ENCODE results near the gene ASCL4.
A peak's percentile ranks its signal among the peaks of the same experiment; 100 is the strongest.

ASCL4 gene

DNA sequence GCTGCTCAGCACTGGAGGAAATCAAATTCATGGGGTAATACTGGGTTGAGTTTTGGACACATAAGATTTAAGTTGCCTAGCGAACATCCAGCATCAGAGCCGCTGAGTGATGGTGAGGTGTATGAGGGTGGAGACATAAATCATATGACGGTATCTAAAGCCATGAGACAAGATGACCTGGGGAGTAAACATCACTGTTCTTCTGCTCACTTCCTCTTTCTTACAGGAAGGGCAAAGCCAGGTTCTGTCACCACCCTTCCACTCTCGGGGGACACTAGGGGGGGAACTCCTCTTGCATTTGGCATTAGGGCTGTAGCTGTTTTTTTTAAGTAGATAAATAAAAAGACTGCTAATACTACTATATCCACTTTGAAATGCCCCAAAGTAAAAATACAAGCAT, 37.6 kb upstream of the ASCL4 start:
- TF ChIP-seq, protein P1, sequence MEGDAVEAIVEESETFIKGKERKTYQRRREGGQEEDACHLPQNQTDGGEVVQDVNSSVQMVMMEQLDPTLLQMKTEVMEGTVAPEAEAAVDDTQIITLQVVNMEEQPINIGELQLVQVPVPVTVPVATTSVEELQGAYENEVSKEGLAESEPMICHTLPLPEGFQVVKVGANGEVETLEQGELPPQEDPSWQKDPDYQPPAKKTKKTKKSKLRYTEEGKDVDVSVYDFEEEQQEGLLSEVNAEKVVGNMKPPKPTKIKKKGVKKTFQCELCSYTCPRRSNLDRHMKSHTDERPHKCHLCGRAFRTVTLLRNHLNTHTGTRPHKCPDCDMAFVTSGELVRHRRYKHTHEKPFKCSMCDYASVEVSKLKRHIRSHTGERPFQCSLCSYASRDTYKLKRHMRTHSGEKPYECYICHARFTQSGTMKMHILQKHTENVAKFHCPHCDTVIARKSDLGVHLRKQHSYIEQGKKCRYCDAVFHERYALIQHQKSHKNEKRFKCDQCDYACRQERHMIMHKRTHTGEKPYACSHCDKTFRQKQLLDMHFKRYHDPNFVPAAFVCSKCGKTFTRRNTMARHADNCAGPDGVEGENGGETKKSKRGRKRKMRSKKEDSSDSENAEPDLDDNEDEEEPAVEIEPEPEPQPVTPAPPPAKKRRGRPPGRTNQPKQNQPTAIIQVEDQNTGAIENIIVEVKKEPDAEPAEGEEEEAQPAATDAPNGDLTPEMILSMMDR (IDR thresholded peaks at IDR 0.05; ENCODE audit: borderline replicate concordance, insufficient read depth, low read depth, low read length), result 0 out of 2 replicates have a peak, but pooled peaks have one; percentile 22
- no peak overlapping the region for H3K4me3 ChIP-seq (ENCODE audit: low read depth, low read length)

DNA sequence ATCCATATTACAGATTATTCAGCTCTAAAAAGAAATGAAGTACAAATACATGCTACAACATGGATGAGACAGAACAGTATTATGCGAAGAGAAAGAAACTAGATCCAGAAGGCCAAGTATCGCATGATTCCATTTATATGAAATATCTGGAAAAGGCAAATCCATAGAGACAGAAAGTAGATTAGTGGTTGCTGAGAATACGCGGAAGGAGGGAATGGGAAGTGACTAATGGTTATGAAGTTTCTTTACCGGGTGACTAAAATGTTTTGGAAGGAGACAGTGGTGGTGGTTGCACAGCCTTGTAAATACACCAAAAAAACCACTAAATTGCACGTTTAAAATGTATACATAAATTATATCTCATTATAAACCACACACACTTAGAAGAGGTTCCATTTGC, 26.0 kb upstream of the ASCL4 start:
- TF ChIP-seq, protein P1 (IDR thresholded peaks at IDR 0.05; ENCODE audit: borderline replicate concordance, insufficient read depth, low read depth, low read length), result no peak
- no peak overlapping the region for H3K4me3 ChIP-seq (ENCODE audit: low read depth, low read length)

- TF ChIP-seq, protein P1 (IDR thresholded peaks at IDR 0.05; ENCODE audit: borderline replicate concordance, insufficient read depth, low read depth, low read length), result no peak
- no peak overlapping the region for H3K4me3 ChIP-seq (ENCODE audit: low read depth, low read length)
Observed at GRCh38 chr12:107749083-107749482, 25.4 kb upstream of the ASCL4 start.

GRCh38 chr12:107759410-107759809, 15.1 kb upstream of the ASCL4 start:
- no peak overlapping the region for H3K4me3 ChIP-seq (ENCODE audit: low read depth, low read length)
- TF ChIP-seq, protein P1 (IDR thresholded peaks at IDR 0.05; ENCODE audit: borderline replicate concordance, insufficient read depth, low read depth, low read length), result no peak

DNA sequence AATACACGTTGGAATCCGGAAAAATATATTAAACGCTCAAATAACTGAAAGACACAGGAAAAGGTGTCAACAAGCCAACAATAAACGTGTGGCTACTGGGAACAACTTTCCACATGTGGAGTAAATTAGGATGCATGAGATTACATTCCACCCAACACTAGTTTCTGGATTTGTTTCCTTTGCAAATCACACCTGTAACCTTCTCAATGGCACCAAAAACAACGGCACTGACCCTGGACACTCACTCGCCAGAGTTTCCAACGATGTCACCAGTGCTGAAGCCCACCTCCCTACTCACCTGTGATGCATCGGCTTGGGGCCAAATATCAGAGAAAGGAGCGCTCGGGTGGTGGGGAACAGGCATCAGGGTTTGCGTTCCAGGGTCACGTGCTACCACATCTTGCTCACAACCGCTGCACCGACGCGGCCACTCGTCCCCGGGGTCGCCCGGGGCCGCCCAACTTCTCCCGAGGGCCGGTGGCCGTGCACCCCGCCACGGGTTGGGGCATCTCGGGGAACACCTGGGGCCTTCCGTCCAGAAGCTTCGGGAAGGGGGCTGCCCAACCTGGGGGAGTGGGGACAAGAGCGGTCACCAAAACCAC, 14.2 kb upstream of the ASCL4 start:
- TF ChIP-seq, protein P1 (IDR thresholded peaks at IDR 0.05; ENCODE audit: borderline replicate concordance, insufficient read depth, low read depth, low read length), result no peak
- H3K4me3 ChIP-seq (ENCODE audit: low read depth, low read length), result peak overlapping the region; percentile 78

DNA sequence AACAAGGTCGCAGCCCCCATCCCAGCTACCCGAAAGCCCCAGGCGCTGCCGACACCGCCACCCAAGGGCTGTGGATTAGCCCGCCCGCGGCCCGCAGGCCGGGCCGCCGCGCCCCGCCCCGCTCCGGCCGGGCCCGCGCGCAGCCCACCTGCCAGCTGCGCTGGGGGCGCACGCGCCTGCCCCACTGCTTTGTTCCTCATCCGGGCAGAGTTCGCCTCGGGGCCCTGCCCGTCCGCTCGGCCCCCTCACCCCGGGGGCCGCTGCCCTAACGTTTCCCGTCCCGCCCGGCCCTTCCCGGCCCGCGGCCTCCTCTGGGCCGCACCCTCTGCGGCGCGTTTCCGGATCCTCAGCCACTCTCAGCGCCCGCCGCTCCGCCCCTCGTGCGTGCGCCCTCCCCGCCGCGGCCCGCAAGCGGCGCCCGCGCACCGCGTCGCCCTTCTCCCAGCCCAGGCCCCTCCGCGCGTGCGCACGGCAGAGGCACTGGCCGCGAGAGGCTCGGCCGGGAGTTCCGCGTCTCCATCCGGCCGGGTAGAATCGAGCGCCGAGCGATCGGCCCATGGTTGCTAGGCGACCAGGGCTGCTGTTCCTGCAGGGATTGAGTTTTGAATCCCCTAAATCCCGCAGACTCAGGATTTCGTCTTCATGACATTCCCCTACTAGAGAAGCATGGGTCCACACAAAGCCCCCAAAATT, 13.5 kb upstream of the ASCL4 start, which contains the start of gene PRDM4:
Gene PRDM4, minus strand, starts transcription at position 329 of the 693 bp plus-strand sequence. CDS start 622 bp downstream, outside the sequence.
- TF ChIP-seq, protein P1 (IDR thresholded peaks at IDR 0.05; ENCODE audit: borderline replicate concordance, insufficient read depth, low read depth, low read length), result peak; percentile 81
- peak within 1 kb of the TSS; percentile 78 for H3K4me3 ChIP-seq (ENCODE audit: low read depth, low read length)

DNA sequence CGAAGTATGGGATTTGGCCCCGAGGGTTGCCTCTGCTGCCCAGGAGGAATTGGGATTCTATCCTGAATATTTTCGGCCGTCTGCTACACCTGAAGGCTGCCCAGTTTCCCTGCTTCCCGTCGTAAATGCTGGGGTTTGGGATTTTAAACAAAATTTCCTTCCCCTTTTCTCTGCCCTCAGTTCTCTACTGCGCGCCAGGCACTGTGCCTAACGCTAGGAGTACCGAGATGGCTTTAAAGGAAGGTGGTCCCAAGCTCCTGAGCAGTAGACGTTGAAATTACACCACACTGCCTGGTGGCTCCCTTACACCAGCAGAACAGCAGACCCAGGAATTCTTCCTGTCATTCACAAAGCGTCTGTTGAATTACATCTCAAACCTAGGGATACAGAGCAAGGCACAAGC, 13.0 kb upstream of the ASCL4 start:
- peak overlapping the region; percentile 61 for H3K4me3 ChIP-seq (ENCODE audit: low read depth, low read length)
- TF ChIP-seq, protein P1 (IDR thresholded peaks at IDR 0.05; ENCODE audit: borderline replicate concordance, insufficient read depth, low read depth, low read length), result no peak
